Measurements from ENCODE around the gene TBKBP1.

Gene TBKBP1

DNA sequence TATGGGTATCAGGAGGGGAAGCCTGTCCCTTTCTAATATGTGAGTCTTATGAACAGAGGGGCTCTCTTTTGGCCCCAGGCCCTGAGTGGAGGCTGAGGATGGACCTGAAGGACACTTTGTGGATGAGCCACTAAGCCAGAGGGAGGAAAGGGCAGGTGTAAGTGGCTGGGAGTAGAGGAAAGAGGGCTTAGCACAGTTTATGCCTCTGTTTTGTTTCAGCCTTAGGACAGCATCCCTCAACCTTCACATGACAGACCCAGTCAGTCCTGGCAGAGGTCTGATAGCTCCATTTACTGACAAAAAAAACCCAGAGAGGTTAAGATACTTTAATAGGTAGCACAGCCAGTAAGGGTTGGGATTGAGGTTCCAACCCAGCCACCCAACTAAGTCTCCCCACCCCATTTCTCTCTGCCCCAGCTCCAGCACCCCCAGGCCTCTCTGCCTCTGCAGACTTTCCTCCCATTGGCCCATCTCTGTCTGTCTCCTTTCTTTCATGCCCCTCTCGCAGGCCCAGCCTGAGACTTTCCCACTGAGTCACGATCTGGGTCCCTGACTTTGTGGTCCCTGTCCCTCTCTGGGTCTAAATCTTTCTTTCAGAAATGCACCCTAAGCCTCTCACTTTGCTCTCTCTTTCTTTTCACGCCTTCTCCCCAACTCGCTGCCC lies 34.4 kb downstream of the TBKBP1 start:
- no peak for DNase-seq (ENCODE audit: low read depth)
- TF ChIP-seq, protein P1, sequence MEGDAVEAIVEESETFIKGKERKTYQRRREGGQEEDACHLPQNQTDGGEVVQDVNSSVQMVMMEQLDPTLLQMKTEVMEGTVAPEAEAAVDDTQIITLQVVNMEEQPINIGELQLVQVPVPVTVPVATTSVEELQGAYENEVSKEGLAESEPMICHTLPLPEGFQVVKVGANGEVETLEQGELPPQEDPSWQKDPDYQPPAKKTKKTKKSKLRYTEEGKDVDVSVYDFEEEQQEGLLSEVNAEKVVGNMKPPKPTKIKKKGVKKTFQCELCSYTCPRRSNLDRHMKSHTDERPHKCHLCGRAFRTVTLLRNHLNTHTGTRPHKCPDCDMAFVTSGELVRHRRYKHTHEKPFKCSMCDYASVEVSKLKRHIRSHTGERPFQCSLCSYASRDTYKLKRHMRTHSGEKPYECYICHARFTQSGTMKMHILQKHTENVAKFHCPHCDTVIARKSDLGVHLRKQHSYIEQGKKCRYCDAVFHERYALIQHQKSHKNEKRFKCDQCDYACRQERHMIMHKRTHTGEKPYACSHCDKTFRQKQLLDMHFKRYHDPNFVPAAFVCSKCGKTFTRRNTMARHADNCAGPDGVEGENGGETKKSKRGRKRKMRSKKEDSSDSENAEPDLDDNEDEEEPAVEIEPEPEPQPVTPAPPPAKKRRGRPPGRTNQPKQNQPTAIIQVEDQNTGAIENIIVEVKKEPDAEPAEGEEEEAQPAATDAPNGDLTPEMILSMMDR (IDR thresholded peaks at IDR 0.05; ENCODE audit: insufficient read depth, low read depth, low read length, missing control alignments): no peak
- no peak overlapping the region for H3K4me3 ChIP-seq (ENCODE audit: low read length)

DNA sequence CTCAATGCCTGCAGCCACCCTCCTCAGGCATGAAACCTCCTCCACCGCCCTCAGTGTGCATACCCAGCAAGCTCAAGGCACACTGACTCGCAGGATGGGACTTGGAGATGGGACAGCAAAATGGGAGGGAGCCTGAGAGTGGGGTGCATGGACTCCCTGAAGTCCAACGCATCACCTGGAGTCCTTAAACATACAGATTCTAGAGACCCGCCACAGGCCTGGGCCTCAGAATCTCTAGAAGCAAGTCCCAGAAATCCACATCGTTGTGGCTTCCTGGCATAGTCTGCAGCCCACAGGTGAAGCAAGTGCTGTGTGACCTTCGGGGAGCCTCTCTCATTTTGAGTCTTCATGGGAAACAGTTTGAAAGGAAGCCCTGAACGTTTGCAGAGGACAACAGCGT lies 35.5 kb downstream of the TBKBP1 start:
- no peak overlapping the region for H3K4me3 ChIP-seq (ENCODE audit: low read length)
- TF ChIP-seq, protein P1 (IDR thresholded peaks at IDR 0.05; ENCODE audit: insufficient read depth, low read depth, low read length, missing control alignments): no peak
- DNase-seq (ENCODE audit: low read depth): no peak

DNA sequence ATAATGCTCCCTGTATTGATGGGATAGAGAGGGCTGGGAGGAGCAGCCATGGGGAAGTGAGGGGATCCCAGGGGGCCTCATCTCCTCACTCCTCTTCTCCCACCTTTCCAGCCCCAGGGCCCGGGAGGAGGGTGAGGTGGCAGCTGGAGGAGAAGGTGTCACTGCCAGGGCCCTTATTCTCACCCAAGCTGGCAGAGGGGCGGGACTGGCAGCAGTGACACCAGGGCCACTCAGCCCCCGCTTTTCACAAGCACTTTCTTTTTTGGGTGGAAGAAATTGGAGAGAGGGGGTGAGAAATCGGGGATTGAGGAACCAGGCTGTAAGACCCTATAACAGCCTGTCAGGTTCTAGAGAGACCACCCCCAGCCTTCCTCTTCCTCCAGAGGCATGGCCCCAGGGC lies 36.7 kb downstream of the TBKBP1 start:
- DNase-seq (ENCODE audit: low read depth): no peak

DNA sequence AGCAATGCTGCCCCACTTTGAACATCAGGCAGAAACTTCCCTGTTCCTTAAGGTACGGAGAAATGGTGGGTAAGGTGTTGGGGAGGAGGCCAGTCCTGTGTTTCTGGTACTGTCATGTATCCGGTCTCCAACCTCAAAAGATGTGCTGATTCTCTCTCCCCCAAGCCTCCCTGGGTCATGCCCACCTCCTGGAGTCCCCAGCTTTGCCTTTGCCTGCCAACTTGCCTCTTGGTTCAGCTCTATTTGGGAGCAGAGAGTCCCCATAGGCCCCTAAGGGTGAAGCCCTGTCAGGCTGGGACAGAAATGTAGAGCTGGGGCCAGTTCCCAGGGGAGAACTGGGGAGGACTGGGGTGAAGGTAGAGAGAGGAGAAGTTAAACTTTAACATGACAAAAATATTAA lies 37.4 kb downstream of the TBKBP1 start:
- no peak overlapping the region for H3K4me3 ChIP-seq (ENCODE audit: low read length)
- no peak for DNase-seq (ENCODE audit: low read depth)
- TF ChIP-seq, protein P1 (IDR thresholded peaks at IDR 0.05; ENCODE audit: insufficient read depth, low read depth, low read length, missing control alignments): peak; percentile 14

More for the DNA sequence above, 36.7 kb downstream of the TBKBP1 start:
- TF ChIP-seq, protein P1 (IDR thresholded peaks at IDR 0.05; ENCODE audit: insufficient read depth, low read depth, low read length, missing control alignments): no peak
- no peak overlapping the region for H3K4me3 ChIP-seq (ENCODE audit: low read length)

DNA sequence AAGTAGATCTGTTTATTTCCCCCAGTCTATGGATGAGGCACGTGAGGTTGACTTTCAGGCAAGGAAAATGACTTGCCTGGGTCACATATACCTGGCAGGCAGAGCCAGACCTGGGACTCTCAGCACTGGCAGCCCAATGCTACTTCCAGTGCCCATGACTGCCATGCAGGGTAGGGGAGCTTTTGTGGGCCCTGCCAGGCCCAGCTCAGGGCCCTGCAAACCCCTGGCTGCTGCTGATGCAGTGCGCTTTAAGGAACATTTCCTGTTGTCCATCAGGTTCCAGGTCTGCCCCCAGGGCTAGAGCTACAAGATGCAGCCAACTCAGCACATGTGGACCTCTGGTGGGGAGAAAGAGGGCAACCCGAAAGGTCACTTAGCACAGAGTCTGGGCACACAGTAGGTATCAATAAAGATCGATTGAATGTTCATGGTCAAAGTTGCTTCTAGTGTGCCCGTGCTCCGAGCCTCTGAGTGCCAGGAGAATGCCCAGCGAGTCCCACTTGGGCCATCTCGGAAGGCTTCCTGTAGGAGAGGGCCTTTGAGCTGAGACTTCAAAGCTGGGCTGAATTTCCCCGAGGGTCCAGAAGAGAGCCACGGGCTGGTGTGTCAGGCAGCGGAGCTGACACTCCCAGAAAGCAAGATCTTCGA lies 38.6 kb downstream of the TBKBP1 start:
- TF ChIP-seq, protein P1 (IDR thresholded peaks at IDR 0.05; ENCODE audit: insufficient read depth, low read depth, low read length, missing control alignments): no peak
- DNase-seq (ENCODE audit: low read depth): no peak
- no peak overlapping the region for H3K4me3 ChIP-seq (ENCODE audit: low read length)

DNA sequence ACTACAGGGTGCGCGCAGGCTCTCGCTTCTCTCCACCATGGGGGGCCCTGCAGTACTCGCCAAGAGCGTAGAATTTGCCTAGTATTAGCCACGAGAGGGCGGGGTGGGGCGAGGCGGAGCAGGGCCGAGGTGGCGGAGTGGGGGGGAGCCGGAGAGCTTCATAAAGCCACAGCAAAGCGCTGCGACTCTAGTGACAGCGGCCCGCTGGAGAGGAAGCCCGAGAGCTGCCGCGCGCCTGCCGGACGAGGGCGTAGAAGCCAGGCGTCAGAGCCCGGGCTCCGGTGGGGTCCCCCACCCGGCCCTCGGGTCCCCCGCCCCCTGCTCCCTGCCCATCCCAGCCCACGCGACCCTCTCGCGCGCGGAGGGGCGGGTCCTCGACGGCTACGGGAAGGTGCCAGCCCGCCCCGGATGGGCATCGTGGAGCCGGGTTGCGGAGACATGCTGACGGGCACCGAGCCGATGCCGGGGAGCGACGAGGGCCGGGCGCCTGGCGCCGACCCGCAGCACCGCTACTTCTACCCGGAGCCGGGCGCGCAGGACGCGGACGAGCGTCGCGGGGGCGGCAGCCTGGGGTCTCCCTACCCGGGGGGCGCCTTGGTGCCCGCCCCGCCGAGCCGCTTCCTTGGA lies 39.2 kb downstream of the TBKBP1 start, which contains the start of gene TBX21:
Gene TBX21 (plus strand): TSS at position 190 of the 627 bp plus-strand sequence. CDS start 219 bp downstream, at position 409.
- DNase-seq (ENCODE audit: low read depth): peak; percentile 20
- no peak within 1 kb of the TSS for H3K4me3 ChIP-seq (ENCODE audit: low read length)
- TF ChIP-seq, protein P1 (IDR thresholded peaks at IDR 0.05; ENCODE audit: insufficient read depth, low read depth, low read length, missing control alignments): no peak

Measured in epithelial cell of esophagus (primary cell).